Amniotic stem cell (primary cell): ENCODE data around the gene ENG.

ENCODE experiments used
- DNase-seq: peaks from one replicate; lab custom pipeline; 2025; lab: John Stamatoyannopoulos, UW

The ENG gene

DNA sequence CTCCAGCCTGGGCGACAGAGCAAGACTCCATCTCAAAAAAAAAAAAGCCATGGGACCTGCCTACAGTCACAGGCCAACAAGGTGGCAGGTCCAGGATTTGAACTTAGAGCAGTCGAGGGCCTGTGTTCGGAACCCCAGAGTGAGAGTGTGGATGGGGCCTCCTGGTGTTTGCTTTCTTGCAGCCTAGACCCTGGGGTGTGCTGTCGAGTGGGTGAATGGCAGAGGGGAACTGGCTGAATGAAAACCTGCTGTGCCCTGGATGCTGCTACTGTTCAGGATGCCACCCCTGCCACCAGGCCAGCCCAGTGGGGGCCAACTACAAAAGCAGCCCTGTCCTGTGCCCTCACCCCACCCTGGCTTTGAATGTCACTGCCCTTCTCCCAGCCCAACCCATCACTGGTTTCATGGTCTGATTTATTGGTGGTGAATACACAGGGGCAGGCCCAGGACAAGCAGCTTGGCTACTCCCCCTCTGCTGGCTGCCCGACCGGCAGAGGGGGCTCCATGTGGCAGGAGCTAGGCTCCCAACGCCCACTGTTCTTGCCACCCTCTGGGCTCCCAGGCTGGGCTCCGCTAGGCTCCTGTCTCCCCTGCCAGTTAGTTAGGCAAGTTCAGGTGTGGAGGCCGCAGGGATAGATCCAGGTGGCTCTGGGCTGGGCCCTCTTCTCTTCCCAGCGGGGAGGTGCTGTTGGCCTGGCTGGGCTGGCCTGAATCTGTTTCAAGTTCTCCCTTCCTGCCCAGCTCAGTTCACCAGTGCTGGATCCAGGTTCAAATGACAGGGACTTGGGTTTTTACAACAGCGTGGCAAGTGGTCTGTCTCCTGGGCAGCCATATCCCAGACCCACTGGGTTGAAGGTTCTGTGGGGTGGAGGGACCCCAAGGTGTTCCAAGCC, 39.6 kb downstream of the ENG start:
- no peak for DNase-seq

GRCh38 chr9:127813686-127814226, 40.7 kb downstream of the ENG start:
- no peak for DNase-seq

DNA sequence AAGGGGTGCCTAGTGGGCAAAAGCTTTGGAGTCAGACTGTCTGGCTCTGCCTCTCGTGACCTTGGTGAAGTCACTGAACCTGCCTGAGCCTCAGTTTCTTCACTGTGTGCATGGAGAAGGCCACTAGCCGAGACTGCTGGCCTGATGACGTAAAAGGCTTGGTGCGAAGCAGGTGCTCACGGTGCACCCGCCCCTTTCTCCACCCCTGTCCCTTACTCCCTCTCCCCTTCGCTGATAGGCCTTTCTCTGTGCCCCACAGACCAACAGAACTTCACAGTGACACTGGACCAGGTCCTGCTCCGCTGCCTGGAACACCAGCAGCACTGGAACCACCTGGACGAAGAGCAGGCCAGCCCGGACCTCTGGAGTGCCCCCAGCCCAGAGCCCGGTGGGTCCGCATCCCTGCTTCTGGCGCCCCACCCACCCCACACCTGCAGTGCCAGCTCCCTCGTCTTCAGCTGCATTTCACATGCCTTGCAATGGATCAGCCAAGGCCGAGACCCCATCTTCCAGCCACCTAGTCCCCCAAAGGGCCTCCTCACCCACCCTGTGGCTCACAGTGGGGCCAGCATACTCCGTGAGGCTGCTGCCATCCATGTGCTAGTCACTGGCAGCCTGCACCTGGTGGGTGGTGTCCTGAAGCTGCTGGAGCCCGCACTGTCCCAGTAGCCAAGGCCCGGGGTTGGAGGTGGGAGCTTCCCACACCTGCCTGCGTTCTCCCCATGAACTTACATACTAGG, 41.4 kb downstream of the ENG start:
- DNase-seq = no peak

GRCh38 chr9:127812011-127812410, 42.4 kb downstream of the ENG start:
- DNase-seq = no peak

GRCh38 chr9:127810378-127811187, 43.9 kb downstream of the ENG start:
- DNase-seq = no peak

- DNase-seq = no peak
Observed at GRCh38 chr9:127809540-127810377, 44.7 kb downstream of the ENG start.

- no peak for DNase-seq
Observed at GRCh38 chr9:127809002-127809539, 45.4 kb downstream of the ENG start.

DNA sequence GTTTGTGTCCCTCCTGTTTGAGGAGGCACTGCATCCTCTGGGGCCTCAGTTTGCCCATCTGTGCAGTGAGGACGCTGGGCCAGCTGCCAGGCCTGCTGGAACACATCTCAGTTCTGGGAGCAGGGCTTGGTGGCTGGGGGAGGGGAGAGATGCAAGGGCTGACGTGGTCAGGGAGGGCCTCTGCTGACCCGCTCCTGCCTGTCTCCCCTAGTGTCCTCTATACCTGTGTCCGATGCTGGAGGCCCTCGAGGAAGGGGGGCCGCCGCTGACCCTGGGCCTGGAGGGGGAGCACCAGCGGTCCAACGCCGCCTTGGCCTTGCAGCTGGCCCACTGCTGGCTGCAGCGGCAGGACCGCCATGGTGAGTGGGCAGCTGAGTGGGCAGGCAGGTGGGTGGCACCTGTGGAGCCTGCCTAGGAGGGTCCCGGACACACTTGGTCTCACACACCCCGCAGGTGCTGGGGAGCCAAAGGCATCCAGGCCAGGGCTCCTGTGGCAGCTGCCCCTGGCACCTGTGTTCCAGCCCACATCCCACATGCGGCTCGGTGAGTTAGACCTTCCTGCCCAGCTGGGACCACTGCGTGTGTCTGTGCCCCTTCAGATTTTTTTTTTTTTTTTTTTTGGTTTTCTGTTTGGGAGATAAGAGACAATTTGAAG, 46.0 kb downstream of the ENG start:
- DNase-seq = no peak

GRCh38 chr9:127806871-127807270, 47.6 kb downstream of the ENG start:
- DNase-seq = no peak

DNA sequence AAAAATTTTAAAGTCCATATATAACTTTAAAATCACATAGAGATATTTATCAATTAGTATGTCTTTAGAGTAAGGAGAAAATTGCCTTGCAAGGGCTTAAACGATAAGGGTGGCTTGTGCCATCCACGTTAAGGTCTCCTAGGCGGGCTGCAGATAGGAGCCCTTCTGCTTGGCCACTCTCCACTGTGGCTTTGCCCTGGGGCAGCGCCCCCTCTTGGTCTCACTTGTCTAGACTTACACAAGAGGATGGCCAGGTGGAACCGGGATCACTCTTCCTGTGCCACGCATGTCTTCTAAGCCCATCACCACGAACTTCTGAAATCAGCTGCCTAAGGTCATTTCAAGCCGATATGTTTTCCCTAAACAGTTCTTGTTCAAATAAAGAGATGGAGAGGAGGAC, 48.8 kb downstream of the ENG start:
- no peak for DNase-seq

DNA sequence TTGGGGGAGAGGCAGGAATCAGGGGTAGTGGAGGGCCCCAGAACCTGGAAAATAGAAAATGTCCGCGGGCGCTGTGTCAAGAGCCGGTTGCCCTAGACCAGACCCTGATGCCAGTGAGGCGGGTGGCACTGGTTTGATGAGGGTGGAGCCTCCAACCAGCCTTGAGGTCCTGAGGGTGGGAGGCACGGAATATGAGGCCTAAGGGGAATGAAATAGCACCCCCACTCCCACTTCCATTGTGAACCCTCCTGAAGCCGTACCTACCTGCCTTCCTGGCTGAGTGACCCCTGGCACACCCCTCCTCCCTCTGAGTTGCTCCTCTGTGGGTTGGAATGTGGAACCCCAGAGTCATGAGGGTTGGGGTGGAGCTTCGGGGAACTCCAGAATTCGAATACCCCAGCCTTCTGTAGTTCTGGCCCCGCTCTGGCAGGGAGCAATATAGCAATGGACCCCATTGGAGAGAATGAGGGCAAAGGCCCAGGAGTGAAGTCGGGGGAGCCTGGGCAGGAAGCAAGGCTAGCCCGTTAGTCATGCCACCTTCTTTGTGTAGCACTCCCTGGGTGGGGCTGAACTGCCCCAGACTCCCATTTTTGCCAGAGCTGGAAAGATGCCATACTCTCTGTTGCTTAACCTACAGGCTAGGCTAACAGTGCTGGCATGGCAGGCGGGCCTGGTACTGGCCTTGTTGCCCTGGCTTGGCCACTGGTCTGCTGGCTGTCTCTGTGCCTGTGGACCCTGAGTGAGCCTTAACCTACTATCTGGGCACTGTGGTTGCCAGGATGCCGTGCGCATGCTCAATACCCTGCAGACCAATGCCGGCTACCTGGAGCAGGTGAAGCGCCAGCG, 50.7 kb downstream of the ENG start:
- no peak for DNase-seq

GRCh38 chr9:127802576-127803443, 51.6 kb downstream of the ENG start, which contains the start of gene FPGS:
FPGS (plus strand) TSS chr9:127802882; CDS start chr9:127802925, 43 bp downstream.
- DNase-seq = peak; percentile 79

- no peak for DNase-seq
Observed at GRCh38 chr9:127801955-127802575, 52.4 kb downstream of the ENG start.

DNA sequence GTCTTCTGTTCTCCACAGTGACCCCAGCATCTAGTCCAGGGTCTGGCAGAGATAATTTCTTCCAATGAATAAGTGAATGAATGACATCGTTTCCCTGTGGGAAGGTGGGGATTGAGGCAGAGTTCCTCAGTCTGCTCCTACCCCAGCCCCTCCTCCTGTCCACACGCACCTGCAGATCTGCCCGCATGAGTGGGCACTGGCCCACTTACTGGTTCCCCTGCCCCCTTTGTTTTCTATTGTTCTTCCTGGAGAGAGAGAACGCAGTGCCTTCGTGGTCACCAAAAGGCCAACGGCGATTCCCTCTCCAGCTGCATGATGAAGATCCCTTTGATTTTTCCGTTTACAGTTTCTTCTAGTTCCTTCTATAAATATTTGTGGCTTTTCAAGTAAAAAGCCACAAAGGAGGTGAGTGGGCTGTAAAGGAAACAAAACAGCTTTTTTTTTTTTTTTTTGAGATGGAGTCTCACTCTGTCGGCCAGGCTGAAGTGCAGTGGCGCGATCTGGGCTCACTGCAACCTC, 57.5 kb downstream of the ENG start:
- DNase-seq = no peak

GRCh38 chr9:127796225-127796813, 58.1 kb downstream of the ENG start:
- no peak for DNase-seq

DNA sequence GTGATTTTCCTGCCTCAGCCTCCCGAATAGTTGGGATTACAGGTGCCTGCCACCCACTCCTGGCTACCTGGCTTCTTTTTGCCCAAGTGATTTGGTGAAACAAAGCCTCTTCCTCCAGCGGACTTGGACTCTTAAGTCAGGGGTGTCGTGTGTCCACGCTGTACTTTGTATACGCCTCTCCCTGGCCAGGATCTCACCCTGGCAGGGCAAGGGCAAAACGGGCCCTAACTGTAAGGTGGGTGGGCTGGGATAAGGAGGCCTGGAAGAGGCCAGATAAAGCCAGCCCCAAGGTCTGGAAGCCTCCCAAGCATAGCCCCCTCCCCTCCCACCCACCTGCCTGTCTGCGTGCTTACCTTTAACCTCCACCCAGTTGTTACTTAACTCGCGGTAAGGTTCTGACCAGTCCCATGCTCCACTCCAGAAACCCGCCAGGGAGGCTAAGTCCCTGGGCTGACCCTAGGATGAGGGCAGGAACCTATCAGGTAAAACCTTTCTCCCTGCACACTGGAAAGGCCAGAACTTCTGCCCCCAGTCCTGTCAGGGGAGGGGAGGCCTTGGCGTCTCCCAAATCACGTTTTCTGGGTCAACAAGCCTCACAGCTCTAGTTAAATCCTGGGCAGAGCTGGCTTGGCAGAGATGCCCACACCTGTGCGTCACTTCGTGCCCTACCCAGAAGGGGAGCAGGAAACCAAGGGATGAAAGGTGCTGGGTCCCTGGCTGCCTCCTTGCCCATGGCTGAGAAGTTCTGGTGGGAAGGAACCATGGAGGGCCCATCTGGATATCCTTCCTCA, 60.3 kb downstream of the ENG start:
- DNase-seq = no peak
